B cell (primary cell): ENCODE results near the gene ASCL2. TPM values are rescaled to one million over a fixed set of nuclear protein-coding genes. Genes with fewer than 3 reads are reported as not detected.

Experiments used
- ATAC-seq: fragments of 200-7000 bp; cut with Tn5 transposase; one replicate; pipeline ENCODE4 v1.10.0; 2021; ENCODE audit warnings: low read depth, mild to moderate bottlenecking, moderate number of reproducible peaks, moderate library complexity
- CTCF ChIA-PET: fragments of 350-600 bp; sonication (Branson Sonifier 250); formaldehyde crosslinking; loops from one replicate; lab custom pipeline; 2021; ENCODE audit warnings: antibody characterized with exemption, inconsistent platforms; lab: Charles Lee
- POLR2A ChIA-PET: fragments of 350-600 bp; sonication (Branson Sonifier 250); formaldehyde crosslinking; loops from one replicate; lab custom pipeline; 2021; ENCODE audit warnings: antibody characterized with exemption; lab: Charles Lee
- DNase-seq: peaks from one replicate; pipeline ENCODE4 v3.0.0; 2013
- H2AFZ ChIP-seq: 2 replicates; pipeline ENCODE4 v1.6.1; 2012; ENCODE audit warnings: mild to moderate bottlenecking, low read depth, low read length; ENCODE audit not compliant: insufficient read depth, poor library complexity, severe bottlenecking
- H3K27ac ChIP-seq, 2 donors: 1 replicate in 1 of 2; 2 replicates in 1 of 2; pipeline ENCODE4 v1.5.1; 2012 to 2013; ENCODE audit warnings: low read length in 2 of 2, mild to moderate bottlenecking in 2 of 2, moderate library complexity in 1 of 2
- H3K27me3 ChIP-seq, 4 experiments: fragments of 200-600 bp in 1 of 4; sonication (generic) in 1 of 4; replicated peaks in 1 of 4; 1 replicate in 2 of 4; 2 replicates in 2 of 4; pipeline versions ENCODE4 v1.6.1 to v1.7.0; 2013 to 2016; ENCODE audit warnings: low read length in 3 of 4, mild to moderate bottlenecking in 2 of 4, mixed read lengths in 1 of 4, moderate library complexity in 1 of 4; ENCODE audit not compliant: insufficient read depth in 4 of 4, control insufficient read depth in 3 of 4; ENCODE audit errors: control extremely low read depth in 1 of 4
- H3K36me3 ChIP-seq, 2 experiments: replicated peaks in 1 of 2; 1 replicate in 1 of 2; 2 replicates in 1 of 2; pipeline versions ENCODE4 v1.6.1 to v1.7.1; 2013; ENCODE audit warnings: low read length in 1 of 2; ENCODE audit not compliant: insufficient read depth in 2 of 2, control insufficient read depth in 1 of 2; ENCODE audit errors: control extremely low read depth in 1 of 2, extremely low read depth in 1 of 2
- H3K4me1 ChIP-seq, 2 donors: fragments of 200-600 bp in 1 of 2; sonication (generic) in 1 of 2; 1 replicate in 1 of 2; 2 replicates in 1 of 2; pipeline versions ENCODE4 v1.5.1 to v1.6.1; 2013 to 2017; ENCODE audit warnings: low read length in 2 of 2; ENCODE audit not compliant: control insufficient read depth in 2 of 2, insufficient read depth in 2 of 2
- H3K4me2 ChIP-seq: replicated peaks from 2 replicates; pipeline ENCODE3; 2012; ENCODE audit warnings: mild to moderate bottlenecking, low read depth, low read length; ENCODE audit not compliant: poor library complexity, severe bottlenecking
- H3K4me3 ChIP-seq, 5 experiments: fragments of 200-600 bp in 1 of 5; sonication (generic) in 1 of 5; 1 replicate in 3 of 5; 2 replicates in 2 of 5; pipeline versions ENCODE4 v1.5.1 to v1.7.0; 2011 to 2016; ENCODE audit warnings: low read length in 4 of 5, mild to moderate bottlenecking in 4 of 5, low read depth in 2 of 5, control low read depth in 1 of 5, moderate library complexity in 1 of 5; ENCODE audit not compliant: insufficient read depth in 1 of 5; ENCODE audit errors: control extremely low read depth in 1 of 5, extremely low read depth in 1 of 5
- H3K79me2 ChIP-seq: fragments of 200-600 bp; sonication (generic); one replicate; pipeline ENCODE4 v1.6.0; 2016; ENCODE audit warnings: low read length; ENCODE audit not compliant: control insufficient read depth, insufficient read depth
- H3K9ac ChIP-seq: fragments of 200-600 bp; sonication (generic); 2 replicates; pipeline ENCODE4 v1.6.1; 2017; ENCODE audit warnings: mild to moderate bottlenecking, low read length, moderate library complexity
- H3K9me3 ChIP-seq, 3 donors: one replicate each; pipeline versions ENCODE4 v1.6.1 to v1.7.1; 2013; ENCODE audit warnings: low read length in 2 of 3; ENCODE audit not compliant: control insufficient read depth in 2 of 3, insufficient read depth in 1 of 3; ENCODE audit errors: control extremely low read depth in 1 of 3
- H4K20me1 ChIP-seq: 2 replicates; pipeline ENCODE4 v1.6.0; 2012; ENCODE audit warnings: mild to moderate bottlenecking, low read length; ENCODE audit not compliant: insufficient read depth, control insufficient read depth, poor library complexity, severe bottlenecking
- H3K27ac Mint-ChIP-seq: one replicate; pipeline ENCODE4 v1.8.0; 2021; ENCODE audit warnings: mixed read lengths
- H3K27me3 Mint-ChIP-seq: one replicate; pipeline ENCODE4 v1.8.0; 2021; ENCODE audit warnings: mixed read lengths
- H3K4me1 Mint-ChIP-seq: one replicate; pipeline ENCODE4 v1.8.0; 2021; ENCODE audit warnings: mixed read lengths
- H3K4me3 Mint-ChIP-seq: one replicate; pipeline ENCODE4 v1.8.0; 2021; ENCODE audit warnings: mixed read lengths
- H3K9me3 Mint-ChIP-seq: one replicate; pipeline ENCODE4 v1.8.0; 2022; ENCODE audit warnings: mixed read lengths; ENCODE audit not compliant: insufficient read depth
- EZH2 ChIP-seq: IDR thresholded peaks from 2 replicates; pipeline ENCODE4 v1.6.1; 2012; ENCODE audit warnings: borderline replicate concordance, low read depth, mild to moderate bottlenecking, moderate library complexity, low read length; ENCODE audit not compliant: insufficient read depth, poor library complexity, severe bottlenecking
- WGBS: methylation state at CpG from one replicate; pipeline ENCODE4 v1.1.5; 2013; ENCODE audit warnings: missing lambda C conversion rate; ENCODE audit not compliant: insufficient coverage; 5-methylcytosine and 5-hydroxymethylcytosine counted together
- intact Hi-C: fragments of 100-400 bp; cut with micrococcal nuclease; formaldehyde crosslinking; loops from one replicate; pipeline ENCODE4 v1.10.0; 2022
- polyA plus RNA-seq: library from polyadenylated mRNA; depleted of rRNA; stranded (reverse); fragments of >200 nt; gene quantifications from 2 replicates; pipeline ENCODE4 v1.2.3, GENCODE V29; 2012
- total RNA-seq, 2 donors: library from RNA; stranded (reverse); fragments of 120-200 nt in 1 of 2; gene quantifications; 1 replicate in 1 of 2; 2 replicates in 1 of 2; pipeline versions ENCODE4 v1.2.3 to v1.2.4, GENCODE V29; 2013 to 2022
- TF ChIP-seq, protein P1 (sequence below): fragments of 200-600 bp; IDR thresholded peaks from one replicate; pipeline ENCODE4 v1.8.0; 2022; ENCODE audit warnings: antibody characterized with exemption, mild to moderate bottlenecking

Gene ASCL2
- total and polyA plus RNA-seq, 2 donors (not counting 1 experiment from before 2014, with no cell fraction given), result 2.1 to 2.2 TPM

- H3K27me3 ChIP-seq, result peaks cover 0 to 9% (median 5%) of the 10 kb centered on the region in 4 experiments
- no peak overlapping the region for H3K9ac ChIP-seq
- H3K27ac Mint-ChIP-seq, result no peak overlapping the region
- ChIA-PET CTCF (interaction anchor here (1.1 kb wide), 1 partner anchor 185 kb away, joined by 3 read pairs; no protein-coding TSS in a partner anchor), POLR2A (no interaction called here)
- no peak overlapping the region for H3K4me2 ChIP-seq
- no peak overlapping the region for H3K27ac ChIP-seq
- peaks cover 37% of the 10 kb centered on the region for H3K27me3 Mint-ChIP-seq
- H3K9me3 ChIP-seq, result peaks cover 3 to 17% (median 10%) of the 10 kb centered on the region in 3 donors
- no peaks in the 10 kb centered on the region for H3K4me1 ChIP-seq
- H3K4me1 Mint-ChIP-seq, result no peaks in the 10 kb centered on the region
- H3K36me3 ChIP-seq, result no peaks in the 10 kb centered on the region
- no peak overlapping the region for H2AFZ ChIP-seq
- ATAC-seq, result no peak
- no peak overlapping the region for H3K4me3 ChIP-seq
- no peaks in the 10 kb centered on the region for H3K79me2 ChIP-seq
- DNase-seq, result no peak
- 70% methylated on average over 7 of the region's 10 CpGs for WGBS
- no peak overlapping the region for H3K4me3 Mint-ChIP-seq
- peaks cover 7% of the 10 kb centered on the region for H3K9me3 Mint-ChIP-seq
- no peaks in the 10 kb centered on the region for H4K20me1 ChIP-seq
- TF ChIP-seq, protein P1, sequence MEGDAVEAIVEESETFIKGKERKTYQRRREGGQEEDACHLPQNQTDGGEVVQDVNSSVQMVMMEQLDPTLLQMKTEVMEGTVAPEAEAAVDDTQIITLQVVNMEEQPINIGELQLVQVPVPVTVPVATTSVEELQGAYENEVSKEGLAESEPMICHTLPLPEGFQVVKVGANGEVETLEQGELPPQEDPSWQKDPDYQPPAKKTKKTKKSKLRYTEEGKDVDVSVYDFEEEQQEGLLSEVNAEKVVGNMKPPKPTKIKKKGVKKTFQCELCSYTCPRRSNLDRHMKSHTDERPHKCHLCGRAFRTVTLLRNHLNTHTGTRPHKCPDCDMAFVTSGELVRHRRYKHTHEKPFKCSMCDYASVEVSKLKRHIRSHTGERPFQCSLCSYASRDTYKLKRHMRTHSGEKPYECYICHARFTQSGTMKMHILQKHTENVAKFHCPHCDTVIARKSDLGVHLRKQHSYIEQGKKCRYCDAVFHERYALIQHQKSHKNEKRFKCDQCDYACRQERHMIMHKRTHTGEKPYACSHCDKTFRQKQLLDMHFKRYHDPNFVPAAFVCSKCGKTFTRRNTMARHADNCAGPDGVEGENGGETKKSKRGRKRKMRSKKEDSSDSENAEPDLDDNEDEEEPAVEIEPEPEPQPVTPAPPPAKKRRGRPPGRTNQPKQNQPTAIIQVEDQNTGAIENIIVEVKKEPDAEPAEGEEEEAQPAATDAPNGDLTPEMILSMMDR, result no peak
- no peak for TF ChIP-seq EZH2
- intact Hi-C loops, result no loop called here
Observed at GRCh38 chr11:2233693-2234455, 36.5 kb downstream of the ASCL2 start.

GRCh38 chr11:2229713-2230297, 40.6 kb downstream of the ASCL2 start:
- H3K79me2 ChIP-seq, result no peaks in the 10 kb centered on the region
- H3K27me3 Mint-ChIP-seq, result peaks cover 45% of the 10 kb centered on the region
- peaks cover 8% of the 10 kb centered on the region for H3K9me3 Mint-ChIP-seq
- CTCF ChIA-PET, result no interaction called here
- no peaks in the 10 kb centered on the region for H3K4me1 ChIP-seq
- H4K20me1 ChIP-seq, result no peaks in the 10 kb centered on the region
- no peak for DNase-seq
- no peak overlapping the region for H3K9ac ChIP-seq
- no peak overlapping the region for H3K4me3 Mint-ChIP-seq
- no peak overlapping the region for H3K4me3 ChIP-seq
- TF ChIP-seq EZH2, result no peak
- TF ChIP-seq, protein P1, result no peak
- peaks cover 0 to 9% (median 5%) of the 10 kb centered on the region in 4 experiments for H3K27me3 ChIP-seq
- no peaks in the 10 kb centered on the region for H3K4me1 Mint-ChIP-seq
- H2AFZ ChIP-seq, result no peak overlapping the region
- H3K36me3 ChIP-seq, result no peaks in the 10 kb centered on the region
- intact Hi-C loops, result no loop called here
- ATAC-seq, result no peak
- H3K4me2 ChIP-seq, result no peak overlapping the region
- no CpG with 5 or more reads among the region's 2 CpGs for whole genome bisulfite sequencing
- POLR2A ChIA-PET, result no interaction called here
- H3K27ac ChIP-seq, result no peak overlapping the region
- peaks cover 4 to 19% (median 7%) of the 10 kb centered on the region in 3 donors for H3K9me3 ChIP-seq
- no peak overlapping the region for H3K27ac Mint-ChIP-seq
